Pancreas (tissue), 10 donors: ENCODE results near the gene SERPINB6. TPM values are rescaled to one million over a fixed set of nuclear protein-coding genes. Genes with fewer than 3 reads are reported as not detected.
"Not testable (repeated sequence)": the region's sequence is repeated elsewhere in the genome, so short reads cannot be mapped to it uniquely, and the experiment has no call there.

Source experiments
- ATAC-seq, 4 donors: fragments of 200-7000 bp; cut with Tn5 transposase; one replicate each; pipeline versions ENCODE4 v1.8.0 to v1.9.1; 2020; ENCODE audit warnings: mild to moderate bottlenecking in 4 of 4, moderate library complexity in 4 of 4
- DNase-seq, 6 donors: peaks; one replicate each; pipeline ENCODE4 v3.0.0-alpha.2; 2020
- FAIRE-seq: peaks from 2 replicates; lab custom pipeline; 2012; peaks lifted over from hg19 to GRCh38; lab: Jason Lieb, UNC
- H3K27ac ChIP-seq, 4 donors: fragments of 200-600 bp; sonication (generic); 1 replicate in 3 of 4; 2 replicates in 1 of 4; pipeline versions ENCODE4 v1.5.0 to v1.8.0; 2020
- H3K27me3 ChIP-seq, 4 donors: fragments of 200-600 bp; one replicate each; pipeline ENCODE4 v1.8.0; 2021
- H3K36me3 ChIP-seq, 3 donors: fragments of 200-600 bp; sonication (generic) in 1 of 3; one replicate each; pipeline versions ENCODE4 v1.5.0 to v1.8.0; 2020 to 2021
- H3K4me1 ChIP-seq, 3 donors: fragments of 200-600 bp; one replicate each; pipeline ENCODE4 v1.8.0; 2021
- H3K4me3 ChIP-seq, 4 donors: fragments of 200-600 bp; sonication (generic) in 2 of 4; one replicate each; pipeline versions ENCODE4 v1.5.0 to v1.8.0; 2020 to 2021
- H3K9me3 ChIP-seq, 4 donors: fragments of 200-600 bp; one replicate each; pipeline ENCODE4 v1.8.0; 2021
- WGBS, 2 donors: extraction: QIAGEN DNeasy Blood & Tissue Kit; methylation state at CpG; one replicate each; pipeline ENCODE4 v1.1.7; 2013; 5-methylcytosine and 5-hydroxymethylcytosine counted together
- intact Hi-C, 3 donors: fragments of 100-400 bp; cut with DNase I; formaldehyde crosslinking; loops; one replicate each; pipeline versions ENCODE4 v1.11.1 to v1.14.2; 2022
- polyA plus RNA-seq, 2 donors: library from polyadenylated mRNA; stranded (reverse); fragments of 200-250 nt; gene quantifications; one replicate each; pipeline ENCODE4 v1.2.3, GENCODE V29; 2013
- total RNA-seq, 6 donors: library from RNA; stranded (reverse); fragmentation: NEBNext Ultra II Directional in 4 of 6; extraction: Animal tissue kit (Norgen Biotek cat#: 25700) in 4 of 6; gene quantifications; one replicate each; pipeline versions ENCODE4 v1.2.1 to v1.2.4, GENCODE V29; 2021 to 2023
- TF ChIP-seq, protein P1 (sequence below), 4 donors: fragments of 200-600 bp; sonication (generic) in 3 of 4; IDR thresholded peaks; one replicate each; pipeline versions ENCODE4 v1.5.0 to v1.8.0; 2021; ENCODE audit warnings: antibody characterized with exemption in 4 of 4
- donor health status: healthy with polysubstance abuse.
- donor health status: DM: no; HTN: no; CAD: no; lungs with moderate emphysema.
- donor health status: DM: no; HTN: no; CAD: no.
- donor health status: control.
- donor health status: control.
- donor health status: Bipolar disorder and iron deficiency.
- donor health status: DM: yes; HTN: yes; CAD: no.
- donor health status: DM: no; HTN: no; CAD: no.
- donor health status: DM: no; HTN: no; CAD: no.
- donor health status: DM: yes; HTN: yes; CAD: no.

SERPINB6 gene
- total and polyA plus RNA-seq, 8 donors = 77.7 to 193 (median 103) TPM

DNA sequence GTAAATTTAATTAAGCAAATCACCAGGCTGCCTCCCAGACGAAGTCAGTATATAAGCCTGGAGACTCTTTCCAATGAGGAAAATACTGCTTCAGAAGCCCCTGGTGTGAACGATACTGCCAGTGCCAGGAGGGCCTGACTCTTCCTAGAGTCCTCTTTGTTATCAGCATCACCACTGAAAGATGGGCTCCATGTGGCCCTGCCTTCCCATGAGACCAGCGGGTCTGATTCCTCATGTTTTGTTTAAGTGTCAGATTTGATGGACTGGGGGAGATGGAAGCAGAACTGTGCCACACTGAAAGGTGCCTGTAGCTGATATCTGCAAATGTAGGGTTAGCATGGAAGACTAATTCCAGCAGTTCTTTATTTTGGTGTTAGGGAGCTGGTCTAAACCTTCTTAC lies 36.2 kb upstream of the SERPINB6 start:
- Histone ChIP-seq H3K4me3 (no peak overlapping the region), H3K9me3 (no peaks in the 10 kb centered on the region), H3K27ac (no peak overlapping the region), H3K4me1 (no peaks in the 10 kb centered on the region), H3K27me3 (no peaks in the 10 kb centered on the region), H3K36me3 (peaks cover 0 to 4% (median 0%) of the 10 kb centered on the region in 3 donors)
- intact Hi-C loops = loop anchor here in 1 of 3 donors (5.0 kb wide), 1 partner anchor 40 kb away; no protein-coding TSS in a partner anchor
- DNase-seq (no peak), FAIRE-seq (no peak), ATAC-seq (no peak)
- 91 to 92% methylated on average over 3 of the region's 3 CpGs for WGBS, 2 donors
- TF ChIP-seq, protein P1, sequence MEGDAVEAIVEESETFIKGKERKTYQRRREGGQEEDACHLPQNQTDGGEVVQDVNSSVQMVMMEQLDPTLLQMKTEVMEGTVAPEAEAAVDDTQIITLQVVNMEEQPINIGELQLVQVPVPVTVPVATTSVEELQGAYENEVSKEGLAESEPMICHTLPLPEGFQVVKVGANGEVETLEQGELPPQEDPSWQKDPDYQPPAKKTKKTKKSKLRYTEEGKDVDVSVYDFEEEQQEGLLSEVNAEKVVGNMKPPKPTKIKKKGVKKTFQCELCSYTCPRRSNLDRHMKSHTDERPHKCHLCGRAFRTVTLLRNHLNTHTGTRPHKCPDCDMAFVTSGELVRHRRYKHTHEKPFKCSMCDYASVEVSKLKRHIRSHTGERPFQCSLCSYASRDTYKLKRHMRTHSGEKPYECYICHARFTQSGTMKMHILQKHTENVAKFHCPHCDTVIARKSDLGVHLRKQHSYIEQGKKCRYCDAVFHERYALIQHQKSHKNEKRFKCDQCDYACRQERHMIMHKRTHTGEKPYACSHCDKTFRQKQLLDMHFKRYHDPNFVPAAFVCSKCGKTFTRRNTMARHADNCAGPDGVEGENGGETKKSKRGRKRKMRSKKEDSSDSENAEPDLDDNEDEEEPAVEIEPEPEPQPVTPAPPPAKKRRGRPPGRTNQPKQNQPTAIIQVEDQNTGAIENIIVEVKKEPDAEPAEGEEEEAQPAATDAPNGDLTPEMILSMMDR (IDR thresholded peaks at IDR 0.05) = no peak

DNA sequence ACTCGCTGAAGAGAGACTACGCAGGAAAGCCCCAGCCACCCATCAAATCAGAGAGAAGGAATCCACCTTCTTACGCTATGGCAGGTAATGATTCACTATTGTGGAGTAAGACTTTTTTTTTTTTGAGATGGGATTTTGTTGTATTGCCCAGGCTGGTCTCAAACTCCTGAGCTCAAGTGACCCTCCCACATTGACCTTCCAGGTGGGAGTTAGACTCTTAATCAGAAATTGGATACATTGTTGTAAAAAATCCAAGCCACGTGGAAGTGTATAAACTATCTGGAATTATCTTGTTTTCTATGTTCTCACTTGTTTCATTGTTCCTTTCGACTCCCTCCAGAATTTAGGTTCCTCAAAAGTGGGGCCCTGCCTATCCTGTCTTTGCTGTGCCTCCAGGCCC lies 35.1 kb upstream of the SERPINB6 start:
- FAIRE-seq (no peak), DNase-seq (no peak), ATAC-seq (no peak)
- TF ChIP-seq, protein P1 (IDR thresholded peaks at IDR 0.05) = no peak
- Histone ChIP-seq H3K27me3 (no peaks in the 10 kb centered on the region), H3K27ac (no peak overlapping the region), H3K36me3 (peaks cover 0 to 4% (median 0%) of the 10 kb centered on the region in 3 donors), H3K9me3 (no peaks in the 10 kb centered on the region), H3K4me3 (no peak overlapping the region), H3K4me1 (peaks cover 0 to 2% (median 0%) of the 10 kb centered on the region in 3 donors)
- intact Hi-C loops = loop anchor here in 1 of 3 donors (5.0 kb wide), 1 partner anchor 41 kb away; no protein-coding TSS in a partner anchor
- WGBS, 2 donors = 90% methylated on average over 5 of the region's 5 CpGs

DNA sequence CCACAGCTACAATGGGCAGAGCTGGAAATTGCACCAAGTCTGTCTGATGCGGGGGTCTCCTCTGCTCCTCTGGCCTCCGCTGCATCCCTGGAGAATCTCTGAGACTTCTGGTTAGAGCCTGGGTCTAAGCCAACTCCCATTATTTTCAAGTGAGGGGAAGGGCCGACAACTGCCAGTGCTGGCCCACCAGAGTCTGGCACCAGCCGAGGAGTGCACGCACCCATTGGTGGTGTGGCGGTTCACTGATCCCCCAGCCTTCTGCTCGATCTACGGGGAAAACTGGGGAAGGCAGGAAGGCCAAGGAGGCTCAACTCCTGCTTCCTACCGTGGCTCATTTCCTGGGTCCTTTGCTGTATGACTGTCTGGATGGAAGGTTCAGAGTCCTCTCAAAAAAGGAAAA lies 34.5 kb upstream of the SERPINB6 start:
- H3K4me1 ChIP-seq = peaks cover 0 to 3% (median 0%) of the 10 kb centered on the region in 3 donors

DNA sequence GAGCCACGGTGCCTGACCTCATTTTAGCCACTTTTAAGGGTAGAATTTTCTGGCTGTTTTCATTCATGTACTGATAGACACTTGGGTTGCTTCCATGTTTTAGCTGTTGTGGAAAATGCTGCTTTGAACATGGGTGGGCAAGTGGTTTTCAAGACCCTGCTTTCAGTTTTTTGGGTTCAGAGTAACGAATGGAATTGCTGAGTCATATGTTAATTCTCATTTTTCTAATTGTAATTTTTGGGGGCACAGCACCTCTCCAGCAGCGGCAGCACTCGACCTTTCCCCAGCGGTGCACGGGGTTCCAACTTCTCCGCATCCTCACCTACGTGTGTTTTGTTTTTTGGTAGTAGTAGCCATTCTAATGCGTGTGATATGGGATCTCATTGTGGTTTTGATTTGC lies 33.7 kb upstream of the SERPINB6 start:
- no peaks in the 10 kb centered on the region for H3K27me3 ChIP-seq
- no peak for ATAC-seq
- no peaks in the 10 kb centered on the region for H3K9me3 ChIP-seq
- TF ChIP-seq, protein P1 (IDR thresholded peaks at IDR 0.05) = no peak
- no peak overlapping the region for H3K27ac ChIP-seq
- H3K36me3 ChIP-seq = no peaks in the 10 kb centered on the region
- DNase-seq = no peak
- H3K4me1 ChIP-seq = peaks cover 0 to 7% (median 0%) of the 10 kb centered on the region in 3 donors
- intact Hi-C loops = loop anchor here in 1 of 3 donors (5.0 kb wide), 1 partner anchor 42 kb away; no protein-coding TSS in a partner anchor
- H3K4me3 ChIP-seq = no peak overlapping the region
- 94 to 98% methylated on average over 9 of the region's 9 CpGs for WGBS, 2 donors
- no peak for FAIRE-seq

More for the DNA sequence above, 34.5 kb upstream of the SERPINB6 start:
- intact Hi-C loops = loop anchor here in 1 of 3 donors (5.0 kb wide), 1 partner anchor 41 kb away; no protein-coding TSS in a partner anchor
- no peak for ATAC-seq
- no peaks in the 10 kb centered on the region for H3K9me3 ChIP-seq
- no peak overlapping the region for H3K4me3 ChIP-seq
- WGBS, 2 donors = 95 to 97% methylated on average over 9 of the region's 9 CpGs
- H3K27me3 ChIP-seq = no peaks in the 10 kb centered on the region
- H3K36me3 ChIP-seq = peaks cover 0 to 4% (median 0%) of the 10 kb centered on the region in 3 donors
- TF ChIP-seq, protein P1 (IDR thresholded peaks at IDR 0.05) = no peak
- DNase-seq = no peak
- FAIRE-seq = no peak
- H3K27ac ChIP-seq = no peak overlapping the region

DNA sequence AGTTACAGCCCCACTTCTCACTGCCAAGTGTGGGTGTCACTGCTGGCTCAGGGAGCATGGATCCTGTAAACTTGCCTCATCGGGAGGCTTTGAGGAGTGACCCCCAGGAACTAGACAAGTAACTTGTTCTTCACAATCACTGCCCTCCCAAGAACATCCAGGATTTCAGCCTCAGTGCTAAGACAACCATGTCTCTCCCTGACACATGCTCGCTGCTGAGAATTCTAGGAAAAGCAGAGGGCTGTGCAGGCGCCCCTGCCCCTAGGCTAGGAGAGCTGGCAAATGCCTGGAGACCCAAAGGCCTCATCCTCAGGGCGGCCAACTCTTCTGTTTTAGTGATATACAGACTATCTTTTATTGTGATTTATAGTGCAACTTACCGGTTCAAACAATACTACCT lies 31.9 kb upstream of the SERPINB6 start:
- not testable (repeated sequence) for FAIRE-seq

More for the DNA sequence above, 31.9 kb upstream of the SERPINB6 start:
- ATAC-seq, H3K27ac ChIP-seq, H3K9me3 ChIP-seq, H3K36me3 ChIP-seq, intact Hi-C loops, H3K27me3 ChIP-seq, DNase-seq, H3K4me3 ChIP-seq: not testable (repeated sequence)
- peaks cover 0 to 13% (median 8%) of the 10 kb centered on the region in 3 donors for H3K4me1 ChIP-seq
- 64 to 71% methylated on average over 4 of the region's 5 CpGs for WGBS, 2 donors
